T-helper 1 cell treated with Interleukin-12 subunit alpha and Interleukin-12 subunit beta and Interleukin-4 antibody, amounts not matched to agents 30 ng/mL and 1 ng/mL, for 36 hours (primary cell): Measurements from ENCODE around the gene CCDC107. TPM values are rescaled to one million over a fixed set of nuclear protein-coding genes. Genes with fewer than 3 reads are reported as not detected.

Source experiments
- intact Hi-C: fragments of 100-400 bp; cut with micrococcal nuclease; formaldehyde crosslinking; loops from one replicate; pipeline ENCODE4 v1.15.1; 2024
- total RNA-seq: library from RNA; stranded (reverse); gene quantifications from 2 replicates; pipeline ENCODE4 v1.2.3, GENCODE V29; 2022

The CCDC107 gene
- total RNA-seq, 1 donor from 2014 or later = 29.0 TPM

- intact Hi-C loops = no loop called here
Observed at GRCh38 chr9:35680331-35681105, 22.4 kb downstream of the CCDC107 start.

DNA sequence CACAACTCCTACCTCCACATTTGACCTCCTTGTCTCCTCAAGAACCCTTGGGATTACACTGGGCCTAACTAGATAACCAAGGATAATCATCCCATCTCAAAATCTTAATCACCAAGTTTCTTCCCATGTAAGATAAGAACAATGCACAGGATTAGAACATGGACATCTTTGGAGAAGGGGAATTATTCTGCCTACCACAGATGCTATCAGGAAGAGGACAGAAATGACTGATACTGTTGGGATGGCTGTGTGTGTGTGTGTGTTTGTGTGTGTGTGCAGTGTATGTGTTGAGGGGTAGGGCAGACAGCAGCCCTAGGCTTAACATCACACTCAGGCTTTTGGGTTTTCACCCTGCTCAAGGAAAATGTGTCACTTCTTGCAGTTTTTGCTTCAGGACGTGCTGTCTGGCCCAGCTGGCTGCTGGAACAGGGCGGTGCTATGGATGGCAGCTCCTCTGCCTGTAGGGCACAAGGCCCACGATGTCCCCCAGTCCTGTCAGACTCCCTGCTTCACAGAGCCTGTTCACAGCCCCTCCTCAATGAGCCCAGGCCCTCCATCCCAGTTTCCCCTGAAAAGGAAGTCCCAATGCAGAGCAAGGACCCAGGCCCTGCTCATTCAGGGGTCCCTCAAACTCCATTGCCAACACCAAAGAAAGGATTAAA lies 23.4 kb downstream of the CCDC107 start:
- intact Hi-C loops = no loop called here

DNA sequence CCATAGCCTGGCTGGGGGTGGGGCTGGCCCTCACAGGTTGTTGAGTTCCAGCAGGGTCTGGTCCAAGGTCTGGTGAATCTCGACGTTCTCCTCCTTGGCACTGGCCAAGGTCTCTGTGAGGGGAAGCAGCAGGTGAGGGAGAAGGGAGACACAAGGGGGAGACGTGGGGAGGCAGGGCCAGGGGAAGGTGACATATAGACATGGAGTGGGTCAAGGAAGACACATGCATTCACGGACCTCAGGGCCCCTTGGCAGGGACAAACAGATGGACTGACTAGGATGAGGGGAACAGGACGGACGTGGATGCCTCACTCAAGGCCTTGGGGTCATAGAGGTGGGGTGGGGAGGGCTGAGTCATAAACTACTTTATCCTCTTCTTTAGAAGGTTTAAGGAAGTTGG lies 24.0 kb downstream of the CCDC107 start:
- intact Hi-C loops = no loop called here

- intact Hi-C loops = no loop called here
Observed at GRCh38 chr9:35682520-35683315, 24.6 kb downstream of the CCDC107 start.

- intact Hi-C loops = no loop called here
Observed at GRCh38 chr9:35683323-35683722, 25.2 kb downstream of the CCDC107 start.

DNA sequence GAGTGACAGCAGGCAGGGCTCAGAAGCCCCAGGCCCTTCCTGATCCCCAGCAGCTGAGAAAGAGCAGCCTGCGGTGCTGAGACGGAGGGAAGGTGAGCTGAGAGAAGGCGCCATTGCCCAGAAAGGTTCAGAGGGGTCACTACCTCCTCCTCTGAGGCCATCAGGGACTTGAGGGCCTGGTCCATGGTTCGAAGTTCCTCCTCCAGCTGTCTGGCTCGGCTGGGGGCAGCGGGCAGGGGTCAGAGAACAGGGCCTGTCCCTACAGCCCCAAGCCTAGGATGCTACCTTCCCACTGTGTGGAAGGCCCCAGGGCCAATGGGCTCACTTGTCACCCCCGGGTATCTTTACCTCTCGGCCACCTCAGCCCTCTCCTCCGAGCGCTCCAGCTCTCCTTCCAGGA lies 26.8 kb downstream of the CCDC107 start:
- intact Hi-C loops = no loop called here

DNA sequence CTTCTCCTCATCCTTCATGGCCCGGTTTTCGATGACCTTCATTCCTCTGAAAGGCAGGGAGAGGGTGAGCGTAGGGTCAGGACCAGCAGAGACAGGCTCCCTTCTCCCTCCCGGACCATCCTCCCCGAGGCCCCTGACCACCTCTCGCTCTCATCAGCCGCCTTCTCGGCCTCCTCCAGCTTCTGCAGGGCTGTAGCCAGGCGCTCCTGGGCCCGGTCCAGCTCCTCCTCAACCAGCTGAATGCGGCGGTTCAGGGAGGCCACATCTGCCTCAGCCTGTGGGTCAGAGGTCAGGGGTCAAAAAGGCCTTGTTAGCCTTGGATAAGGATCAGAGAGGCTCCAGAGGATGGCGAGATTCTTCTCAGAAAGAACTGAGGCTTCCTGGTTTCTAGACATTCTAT lies 27.4 kb downstream of the CCDC107 start:
- intact Hi-C loops = no loop called here

- intact Hi-C loops = no loop called here
Observed at GRCh38 chr9:35686222-35687203, 28.4 kb downstream of the CCDC107 start.

- intact Hi-C loops = no loop called here
Observed at GRCh38 chr9:35687306-35687705, 29.2 kb downstream of the CCDC107 start.

- intact Hi-C loops = loop anchor here (1.0 kb wide), 1 partner anchor 30 kb away; the partner anchor contains the start of genes CCDC107 and RMRP
Observed at GRCh38 chr9:35687972-35688557, 30.0 kb downstream of the CCDC107 start.

DNA sequence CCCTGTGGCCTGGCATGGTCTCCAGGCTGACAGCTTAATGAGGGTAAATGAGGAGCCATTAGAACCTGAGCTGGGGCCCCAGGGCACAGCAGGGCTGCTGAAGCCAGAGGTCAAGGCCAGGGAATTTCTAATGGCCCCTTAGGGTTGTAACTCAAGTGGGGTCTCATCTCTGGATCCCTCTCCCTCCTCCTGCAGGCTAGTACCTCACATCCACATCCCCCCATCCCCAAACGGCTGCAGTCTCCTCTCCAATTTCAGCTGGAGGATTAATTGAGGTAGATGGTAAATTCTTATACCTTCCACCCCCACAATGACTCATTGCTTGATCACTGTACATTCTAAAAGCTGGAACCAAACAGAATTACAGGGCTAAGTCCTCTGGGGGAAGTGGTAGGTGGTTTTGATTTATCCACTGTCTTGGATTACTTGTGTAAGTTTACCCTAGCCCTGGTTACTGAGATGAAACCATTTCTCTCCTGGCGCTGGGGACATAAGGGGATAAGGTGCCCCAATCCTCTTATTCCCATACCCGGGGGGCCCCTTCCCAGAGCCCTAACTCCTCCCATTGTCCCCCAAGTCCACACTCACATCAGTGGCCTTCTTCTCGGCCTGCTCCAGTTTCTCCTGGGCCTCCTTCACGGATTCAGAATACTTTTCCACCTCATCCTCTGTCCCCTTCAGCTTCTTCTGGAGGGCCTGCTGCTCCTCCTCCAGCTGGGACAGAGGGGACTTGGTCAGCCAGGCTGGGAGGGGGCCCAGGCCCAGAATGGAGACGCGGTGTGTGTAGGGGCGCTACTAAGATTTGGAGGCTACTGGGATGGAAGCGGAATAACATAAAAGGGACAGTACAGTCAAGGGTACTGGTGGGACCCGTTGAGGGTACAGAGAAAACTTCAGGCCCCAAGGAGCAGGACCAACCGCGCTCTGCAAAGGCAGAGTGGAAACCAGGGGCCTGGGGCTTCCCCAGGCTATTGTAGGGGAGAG lies 30.8 kb downstream of the CCDC107 start:
- intact Hi-C loops = loop anchor here (1.0 kb wide), 1 partner anchor 31 kb away; the partner anchor contains the start of genes CCDC107 and RMRP

- intact Hi-C loops = no loop called here
Observed at GRCh38 chr9:35689542-35690293, 31.6 kb downstream of the CCDC107 start, which contains the start of gene TPM2. TPM2 (minus strand) TSS chr9:35689925; CDS start chr9:35689817, 108 bp downstream.

DNA sequence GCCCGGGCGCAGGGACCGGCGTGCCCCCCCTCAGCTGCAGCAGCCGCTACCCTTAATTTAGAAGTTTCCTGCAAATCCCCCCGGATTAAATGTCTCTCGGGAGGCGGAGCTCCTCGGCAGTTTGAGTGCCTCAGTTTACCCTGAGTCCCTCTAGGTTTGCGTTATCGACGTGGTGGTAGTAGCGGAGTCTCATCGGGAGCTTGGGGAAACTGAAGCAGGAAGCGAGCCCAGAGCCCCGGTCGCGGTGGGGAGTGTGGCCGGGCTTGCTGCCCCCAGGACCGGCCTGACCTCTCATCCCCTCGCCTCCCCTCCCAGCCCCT lies 32.2 kb downstream of the CCDC107 start:
- intact Hi-C loops = no loop called here

GRCh38 chr9:35690614-35691333 lies 32.7 kb downstream of the CCDC107 start:
- intact Hi-C loops = no loop called here

DNA sequence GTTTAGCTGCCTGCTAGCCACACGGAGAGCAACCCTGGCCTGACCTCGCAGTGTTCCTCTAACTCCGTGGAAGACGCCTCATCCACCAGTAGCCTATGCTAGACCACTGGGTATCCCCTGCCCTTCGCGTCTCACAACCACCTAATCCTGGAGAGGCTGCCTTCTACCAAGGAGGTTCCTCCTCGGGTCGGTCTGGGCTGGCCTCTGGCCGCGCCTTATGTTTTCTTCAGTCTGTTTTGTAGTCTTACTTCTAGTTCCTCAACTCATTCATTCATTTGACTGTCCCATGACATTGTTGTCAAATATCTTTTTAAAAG lies 33.2 kb downstream of the CCDC107 start:
- intact Hi-C loops = no loop called here

GRCh38 chr9:35691757-35692301 lies 33.7 kb downstream of the CCDC107 start:
- intact Hi-C loops = no loop called here

- intact Hi-C loops = loop anchor here (1.0 kb wide), 5 partner anchors 32 to 215 kb away; partner anchors contain the start of genes CCDC107 and RMRP
Observed at GRCh38 chr9:35695943-35696401, 37.9 kb downstream of the CCDC107 start.
